ENCODE results near the gene DAPK2.

The DAPK2 gene

GRCh38 chr15:64000183-64000951 lies 45.9 kb downstream of the DAPK2 start:
- TF ChIP-seq CTCF (IDR thresholded peaks at IDR 0.05; ENCODE audit: control insufficient read depth, insufficient read depth, low read depth, low read length, missing control alignments), result no peak
- DNase-seq (ENCODE audit: low read depth), result no peak
- H3K4me3 ChIP-seq (ENCODE audit: control insufficient read depth, low read depth, low read length), result no peak overlapping the region

- DNase-seq (ENCODE audit: low read depth), result no peak
- no peak for TF ChIP-seq CTCF (IDR thresholded peaks at IDR 0.05; ENCODE audit: control insufficient read depth, insufficient read depth, low read depth, low read length, missing control alignments)
- no peak overlapping the region for H3K4me3 ChIP-seq (ENCODE audit: control insufficient read depth, low read depth, low read length)
These were observed 47.1 kb downstream of the DAPK2 start for GRCh38 chr15:63999177-63999576.

- DNase-seq (ENCODE audit: low read depth), result no peak
- TF ChIP-seq CTCF (IDR thresholded peaks at IDR 0.05; ENCODE audit: control insufficient read depth, insufficient read depth, low read depth, low read length, missing control alignments), result no peak
- H3K4me3 ChIP-seq (ENCODE audit: control insufficient read depth, low read depth, low read length), result no peak overlapping the region
These were observed 47.8 kb downstream of the DAPK2 start for GRCh38 chr15:63998489-63998888.

GRCh38 chr15:63997715-63998442 lies 48.4 kb downstream of the DAPK2 start:
- no peak for TF ChIP-seq CTCF (IDR thresholded peaks at IDR 0.05; ENCODE audit: control insufficient read depth, insufficient read depth, low read depth, low read length, missing control alignments)
- DNase-seq (ENCODE audit: low read depth), result no peak
- H3K4me3 ChIP-seq (ENCODE audit: control insufficient read depth, low read depth, low read length), result no peak overlapping the region

- DNase-seq (ENCODE audit: low read depth), result no peak
- H3K4me3 ChIP-seq (ENCODE audit: control insufficient read depth, low read depth, low read length), result no peak overlapping the region
- TF ChIP-seq CTCF (IDR thresholded peaks at IDR 0.05; ENCODE audit: control insufficient read depth, insufficient read depth, low read depth, low read length, missing control alignments), result no peak
These were observed 49.4 kb downstream of the DAPK2 start for GRCh38 chr15:63996794-63997357.

GRCh38 chr15:63995789-63996188 lies 50.5 kb downstream of the DAPK2 start:
- DNase-seq (ENCODE audit: low read depth), result no peak
- H3K4me3 ChIP-seq (ENCODE audit: control insufficient read depth, low read depth, low read length), result no peak overlapping the region
- TF ChIP-seq CTCF (IDR thresholded peaks at IDR 0.05; ENCODE audit: control insufficient read depth, insufficient read depth, low read depth, low read length, missing control alignments), result no peak

Data from AG09309 (cell line).